Cardiac atrium fibroblast (primary cell): ENCODE results near the gene ABCB10. TPM values are rescaled to one million over a fixed set of nuclear protein-coding genes. Genes with fewer than 3 reads are reported as not detected.

ENCODE experiments used
- total RNA-seq: library from RNA; depleted of rRNA; stranded (reverse); fragments of >200 nt; gene quantifications from 2 replicates; pipeline ENCODE4 v1.2.3, GENCODE V29; 2015

Gene ABCB10
- 14.6 and 17.7 TPM in 2 replicates for total RNA-seq

DNA sequence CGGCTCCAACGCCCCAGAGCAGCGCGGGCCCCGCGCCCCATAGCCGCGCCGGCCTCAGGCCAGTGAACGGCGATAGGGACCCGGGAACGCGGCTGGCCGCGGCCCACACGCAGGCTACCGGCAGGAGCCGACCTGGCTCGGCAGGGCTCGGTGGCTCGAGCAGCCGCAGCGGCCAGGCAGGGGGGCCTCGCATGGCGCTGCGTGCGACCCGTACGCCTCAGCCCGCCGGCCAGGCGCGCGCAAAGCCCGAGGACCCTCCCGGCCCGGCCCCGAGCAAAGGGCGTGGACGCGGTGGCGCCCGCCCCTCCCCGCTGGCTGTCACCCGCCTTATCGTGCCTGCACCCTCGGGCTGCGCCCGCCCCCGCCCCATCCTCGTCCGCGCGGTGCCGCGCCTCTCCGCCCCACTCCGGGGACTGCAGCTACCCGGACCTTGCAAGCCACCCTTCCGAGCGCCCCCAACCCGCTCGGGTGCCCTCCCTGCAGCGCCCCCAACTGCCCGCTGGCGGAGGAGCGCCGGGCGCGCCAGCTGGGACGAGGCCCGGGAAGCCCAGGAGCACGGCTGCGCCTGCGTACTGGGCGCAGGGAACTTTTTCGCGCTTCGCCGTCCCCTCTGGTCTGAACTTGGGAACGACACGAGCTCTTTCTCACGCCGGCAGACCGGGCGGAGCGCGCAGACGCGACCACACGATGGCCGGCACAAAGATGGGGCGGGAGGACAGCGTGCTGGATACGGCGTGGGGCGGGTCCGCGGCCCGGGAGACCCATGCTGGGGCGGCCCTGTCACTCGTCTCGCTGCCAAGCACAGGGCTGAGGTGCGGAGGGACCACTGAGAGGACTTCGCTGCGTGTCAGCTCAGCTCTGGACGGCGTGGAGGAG, at the start of gene ABCB10:
Gene ABCB10, minus strand, starts transcription at position 248 of the 876 bp plus-strand sequence. Its CDS starts 55 bp downstream, at position 193.

DNA sequence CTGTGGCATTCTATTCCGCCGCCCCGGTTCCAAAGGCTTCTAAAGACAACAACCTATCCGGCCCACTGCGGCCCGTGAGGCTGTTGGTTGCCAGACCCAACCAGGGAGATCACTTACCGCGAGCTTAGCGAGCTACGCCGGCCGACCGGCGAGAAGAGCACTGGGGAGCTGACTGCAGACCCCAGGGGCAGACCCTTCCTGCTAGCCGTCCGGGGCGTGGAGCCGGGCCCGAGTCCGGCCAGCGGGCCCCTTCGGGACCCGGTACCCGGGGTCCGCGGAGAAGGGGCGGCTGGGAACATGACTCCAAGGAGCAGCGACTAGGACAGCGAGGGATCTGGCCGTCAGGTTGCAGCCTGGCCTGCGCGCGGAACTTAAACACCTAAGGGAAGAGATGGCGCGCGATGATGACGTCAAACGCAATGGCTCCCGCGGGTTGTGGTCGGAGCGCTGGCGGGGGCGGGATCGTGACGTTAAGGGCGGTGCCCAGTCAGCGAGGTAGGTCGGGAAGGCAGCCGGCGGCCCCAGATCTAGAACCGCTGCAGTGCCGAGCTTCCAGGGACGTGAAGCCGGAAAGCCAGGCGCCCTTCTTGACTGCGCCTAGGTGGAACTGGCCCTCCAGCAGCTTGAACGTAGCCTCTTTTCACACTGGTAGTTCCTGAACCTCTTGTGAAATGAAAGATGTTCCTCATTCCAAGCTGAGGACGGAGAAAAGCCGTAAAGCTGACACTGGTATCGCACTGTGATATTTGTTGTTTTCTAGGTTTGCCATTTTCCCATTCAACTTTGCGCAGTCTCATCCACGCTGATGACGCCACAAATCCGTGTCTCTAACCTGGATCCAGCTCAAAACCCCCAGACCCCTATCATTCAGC, 50.3 kb downstream of the ABCB10 start, which contains the start of gene NUP133:
Gene NUP133, minus strand, starts transcription at position 391 of the 872 bp plus-strand sequence. Its CDS starts 92 bp downstream, at position 299.

Other genes with a start within 250 kb of the ABCB10 start
- 4.7 and 8.4 TPM in 2 replicates for gene CCSAP, start 215.7 kb downstream of the ABCB10 start, total RNA-seq
- gene ACTA1, start 124.6 kb downstream of the ABCB10 start, total RNA-seq = not detected in 2 replicates
- 17.3 and 25.6 TPM in 2 replicates for gene NUP133, start 50.4 kb downstream of the ABCB10 start, total RNA-seq
- gene TAF5L, start 67.4 kb upstream of the ABCB10 start, total RNA-seq = 11.7 and 15.2 TPM in 2 replicates
- gene URB2, start 67.5 kb upstream of the ABCB10 start, total RNA-seq = 7.1 and 7.4 TPM in 2 replicates